ENCODE data around the gene FRRS1.
A peak's percentile ranks its signal among the peaks of the same experiment; 100 is the strongest.

Gene FRRS1

DNA sequence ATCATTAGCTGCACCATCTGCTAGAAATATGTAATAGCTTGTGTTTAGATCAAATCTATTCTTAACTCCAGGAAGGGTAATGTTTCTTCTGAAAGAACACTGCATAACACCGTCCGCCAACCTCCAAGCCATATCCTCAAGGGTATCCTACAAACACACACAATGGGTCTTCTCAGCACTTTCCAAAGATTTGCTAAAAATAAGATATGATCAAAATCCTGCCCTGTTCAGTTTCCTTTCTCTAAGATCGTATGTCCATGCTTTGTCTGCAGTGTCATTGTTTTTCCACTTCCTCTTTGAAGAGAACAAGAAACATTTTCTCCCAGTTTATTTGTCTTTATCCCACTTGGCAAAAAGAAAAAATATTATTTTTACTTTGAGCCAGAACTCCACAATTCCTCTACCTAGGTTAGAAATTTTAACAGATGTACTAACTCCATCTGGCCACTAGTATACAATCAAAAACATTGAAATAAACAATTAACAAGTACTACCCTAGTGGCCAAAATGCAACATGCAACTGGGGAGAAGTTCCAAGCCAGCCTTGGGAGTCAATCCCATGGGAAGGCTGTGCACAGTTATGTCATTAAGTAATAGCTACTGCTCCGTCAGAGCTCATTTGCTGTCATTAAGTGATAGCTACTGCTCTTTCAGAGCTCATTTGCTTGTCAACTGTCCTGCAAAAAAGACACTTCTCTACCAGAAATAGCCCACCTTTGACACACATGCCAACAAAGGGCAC lies 37.8 kb downstream of the FRRS1 start:
- DNase-seq = no peak

DNA sequence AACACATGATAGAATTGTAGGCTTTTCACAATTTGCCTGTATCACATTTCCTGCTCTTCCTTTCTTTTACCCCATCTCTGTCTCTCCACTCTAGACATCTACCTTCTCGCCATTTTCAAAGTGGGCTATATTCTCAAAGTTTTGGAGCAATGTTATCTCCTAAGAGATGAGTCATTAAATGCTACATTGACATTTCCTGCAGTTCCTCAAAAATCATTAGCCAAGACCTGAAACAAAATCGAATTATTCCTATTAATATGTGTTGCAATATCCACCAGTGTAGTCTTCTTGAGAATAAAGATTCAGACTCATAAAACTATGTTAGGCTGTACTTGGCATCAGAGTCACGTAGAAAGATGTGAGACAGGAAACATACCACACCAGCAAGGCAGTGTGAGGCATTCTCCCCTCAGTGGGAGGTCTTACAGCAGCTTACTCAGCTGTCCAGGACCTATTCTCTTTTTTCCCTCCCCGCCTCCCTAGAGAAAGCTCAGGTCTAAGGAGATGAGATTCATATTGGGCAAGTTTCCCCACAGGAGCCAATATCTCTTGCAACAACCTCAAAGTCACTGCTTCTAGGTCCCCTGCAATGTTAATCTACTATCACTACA lies 38.8 kb downstream of the FRRS1 start:
- DNase-seq = no peak

DNA sequence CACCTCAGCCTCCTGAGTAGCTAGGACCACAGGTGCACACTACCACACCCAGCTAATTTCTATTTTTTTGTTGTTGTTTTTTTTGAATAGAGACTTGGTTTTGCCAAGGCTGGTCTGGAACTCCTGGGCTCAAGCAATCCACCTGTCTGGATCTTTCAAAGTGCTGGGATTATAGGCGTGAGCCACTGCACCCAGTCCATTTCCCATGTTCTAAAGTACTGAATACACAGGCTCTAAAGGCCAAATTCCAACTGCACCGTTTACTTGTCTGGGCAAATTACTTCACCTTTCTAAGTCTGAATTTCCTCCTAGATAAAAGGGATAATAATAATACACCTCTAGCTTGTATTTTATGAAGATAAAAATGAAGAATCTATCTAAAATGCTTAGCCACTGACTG lies 39.6 kb downstream of the FRRS1 start:
- no peak for DNase-seq

GRCh38 chr1:99726407-99726806 lies 40.0 kb downstream of the FRRS1 start:
- DNase-seq = no peak

DNA sequence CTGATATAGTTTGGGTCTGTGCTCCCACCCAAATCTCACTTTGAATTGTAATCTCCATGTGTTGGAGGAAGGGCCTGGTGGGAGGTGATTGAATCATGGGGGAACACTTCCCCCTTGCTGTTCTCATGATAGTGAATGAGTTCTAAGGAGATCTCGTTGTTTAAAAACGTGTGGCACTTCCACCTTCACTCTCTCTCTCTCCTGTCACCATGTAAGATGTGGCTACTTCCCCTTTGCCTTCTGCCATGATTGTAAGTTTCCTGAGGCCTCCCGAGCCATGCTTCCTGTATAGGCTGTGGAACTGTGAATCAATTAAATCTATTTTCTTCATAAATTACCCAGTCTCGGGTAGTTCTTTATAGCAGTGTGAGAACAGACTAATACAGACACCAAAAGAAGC lies 40.4 kb downstream of the FRRS1 start:
- DNase-seq = no peak

DNA sequence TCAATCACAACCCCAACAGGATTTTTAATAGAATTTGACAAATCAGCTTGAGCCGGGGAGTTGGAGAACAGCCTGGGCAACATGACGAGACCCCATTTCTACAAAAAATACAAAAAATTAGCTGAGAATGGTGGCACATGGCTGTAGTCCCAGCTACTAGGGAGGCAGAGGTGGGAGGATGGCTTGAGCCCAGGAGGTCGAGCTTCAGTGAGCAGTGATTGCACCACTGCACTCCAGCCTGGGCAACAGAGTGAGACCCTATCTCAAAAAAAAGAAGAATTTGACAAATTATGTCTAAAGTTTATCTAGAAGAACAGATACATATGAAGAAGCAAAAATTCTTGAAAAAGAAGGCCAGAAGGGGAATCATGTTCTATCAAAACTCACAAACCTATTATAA lies 43.2 kb downstream of the FRRS1 start:
- no peak for DNase-seq

- no peak for DNase-seq
Measured at GRCh38 chr1:99717005-99717404, 49.4 kb downstream of the FRRS1 start.

- no peak for DNase-seq
Measured at GRCh38 chr1:99713006-99713405, 53.4 kb downstream of the FRRS1 start.

GRCh38 chr1:99710994-99711393 lies 55.4 kb downstream of the FRRS1 start:
- no peak for DNase-seq

- peak; percentile 43 for DNase-seq
Measured at GRCh38 chr1:99707535-99708142, 58.8 kb downstream of the FRRS1 start.

DNA sequence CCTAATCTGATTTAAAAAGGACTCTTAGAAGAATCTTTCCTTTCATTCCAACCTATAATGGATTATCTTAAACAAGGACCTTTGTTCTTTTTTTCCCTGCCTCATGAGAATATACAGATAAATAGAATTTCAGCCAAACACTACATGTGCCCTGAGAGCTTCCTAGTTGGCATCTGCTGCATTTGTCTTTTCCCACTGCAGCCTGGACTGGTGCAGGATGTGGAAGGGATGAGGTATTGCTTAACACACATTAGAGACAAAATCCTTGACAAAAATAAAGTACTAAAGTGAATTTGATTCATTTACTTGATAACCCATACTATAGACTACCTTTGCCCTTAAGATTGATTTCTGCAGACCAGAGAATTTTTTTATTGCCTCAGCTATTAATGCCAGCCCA lies 61.0 kb downstream of the FRRS1 start:
- no peak for DNase-seq

- no peak for DNase-seq
Measured at GRCh38 chr1:99704356-99704816, 62.0 kb downstream of the FRRS1 start.

DNA sequence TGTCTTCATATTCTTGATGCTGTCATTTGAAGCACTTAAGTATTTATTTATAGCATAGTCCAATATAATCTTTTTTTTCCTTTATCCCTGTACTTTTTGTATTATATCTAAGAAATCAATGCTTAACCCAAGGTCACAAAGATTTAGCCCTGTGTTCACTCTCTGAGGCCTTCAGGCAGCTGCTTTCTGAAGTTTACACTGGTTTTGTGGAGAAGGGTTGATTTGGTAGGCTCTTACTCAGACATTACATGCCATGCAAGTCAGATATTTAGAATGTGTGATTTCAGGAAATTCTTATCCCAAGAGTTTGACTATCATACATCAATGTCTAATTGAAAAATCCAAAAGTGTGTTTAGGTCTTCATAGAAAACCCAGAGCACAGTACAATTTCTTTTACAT lies 64.2 kb downstream of the FRRS1 start:
- no peak for DNase-seq

GRCh38 chr1:99700020-99700419 lies 66.4 kb downstream of the FRRS1 start:
- DNase-seq = no peak

DNA sequence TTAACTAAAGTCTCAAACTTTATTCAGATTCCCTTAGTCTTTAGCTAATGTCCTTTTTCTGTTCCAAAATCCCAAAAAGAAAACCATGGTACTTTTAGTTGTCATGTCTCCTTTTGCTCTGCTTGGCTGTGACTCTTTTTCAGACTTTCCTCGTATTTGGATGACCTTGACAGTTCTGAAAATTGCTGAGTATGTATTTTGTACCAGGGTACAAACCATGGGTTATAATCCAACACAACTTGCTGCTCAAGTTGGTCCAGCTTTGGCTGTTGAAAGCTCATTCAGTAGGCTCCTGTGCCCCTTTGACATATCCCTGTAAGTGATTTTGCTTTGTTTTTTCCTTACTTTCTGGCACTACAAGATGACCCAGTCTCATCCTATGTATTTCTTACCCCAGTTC lies 68.9 kb downstream of the FRRS1 start:
- DNase-seq = no peak

GRCh38 chr1:99696616-99697015 lies 69.8 kb downstream of the FRRS1 start:
- DNase-seq = no peak

DNA sequence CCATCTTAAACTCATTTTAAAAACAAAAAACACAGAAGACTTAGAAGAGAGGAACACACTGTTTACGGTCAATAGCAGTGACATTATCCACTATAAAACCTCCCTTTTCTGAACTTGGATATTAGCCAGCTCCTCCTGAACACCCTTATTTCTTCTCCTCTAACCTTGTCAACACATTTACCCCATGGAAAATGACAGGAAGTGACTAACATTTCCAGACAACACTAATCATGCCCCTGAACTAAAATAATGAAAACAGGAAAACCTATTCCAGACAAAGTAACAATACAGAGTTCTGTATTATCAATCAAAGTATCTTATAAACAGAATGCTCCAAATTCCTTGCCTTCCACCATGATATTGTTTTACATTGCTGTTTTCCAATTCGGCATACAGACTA lies 75.3 kb downstream of the FRRS1 start:
- DNase-seq = no peak

- DNase-seq = peak; percentile 36
Measured at GRCh38 chr1:99685516-99686180, 80.8 kb downstream of the FRRS1 start.

DNA sequence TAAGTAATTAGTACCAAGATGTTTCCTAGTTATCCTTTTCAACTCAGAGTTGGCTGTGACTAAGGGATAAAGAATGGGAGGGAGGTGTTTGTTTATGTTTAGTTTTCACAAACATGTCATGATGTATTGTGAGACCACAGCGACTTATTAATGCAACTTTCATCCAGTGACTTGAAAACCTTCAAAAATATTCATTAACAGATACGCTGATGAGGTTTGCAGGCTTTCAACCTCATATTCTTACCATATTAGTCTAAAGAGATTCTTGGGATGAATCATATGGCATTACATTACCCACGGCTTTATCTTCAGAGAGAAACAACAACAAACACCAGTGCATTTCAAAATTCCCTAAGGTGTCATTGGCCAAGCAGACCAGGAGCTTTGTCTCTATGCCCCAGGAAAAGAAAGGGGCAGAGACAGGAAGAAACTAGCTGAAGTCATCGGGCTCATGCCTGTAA lies 84.1 kb downstream of the FRRS1 start:
- DNase-seq = no peak

DNA sequence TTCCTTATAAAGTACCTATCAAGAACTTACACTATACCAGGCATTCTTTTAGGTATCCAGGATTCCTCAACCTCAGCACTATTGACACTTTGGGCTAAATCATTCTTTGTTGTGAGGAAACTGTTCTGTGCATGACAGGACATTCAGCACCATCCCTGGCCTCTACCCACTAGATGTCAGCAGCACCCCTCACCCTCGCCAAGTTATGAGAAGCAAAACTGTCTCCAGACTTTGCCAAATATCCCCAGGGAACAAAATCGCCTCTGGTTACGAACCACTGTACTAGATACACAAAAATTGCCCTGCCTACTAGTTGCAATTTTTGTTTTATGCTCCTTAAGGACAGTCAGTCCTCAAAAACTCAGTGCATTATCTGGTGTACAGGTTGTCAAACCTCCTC lies 84.9 kb downstream of the FRRS1 start:
- no peak for DNase-seq

DNA sequence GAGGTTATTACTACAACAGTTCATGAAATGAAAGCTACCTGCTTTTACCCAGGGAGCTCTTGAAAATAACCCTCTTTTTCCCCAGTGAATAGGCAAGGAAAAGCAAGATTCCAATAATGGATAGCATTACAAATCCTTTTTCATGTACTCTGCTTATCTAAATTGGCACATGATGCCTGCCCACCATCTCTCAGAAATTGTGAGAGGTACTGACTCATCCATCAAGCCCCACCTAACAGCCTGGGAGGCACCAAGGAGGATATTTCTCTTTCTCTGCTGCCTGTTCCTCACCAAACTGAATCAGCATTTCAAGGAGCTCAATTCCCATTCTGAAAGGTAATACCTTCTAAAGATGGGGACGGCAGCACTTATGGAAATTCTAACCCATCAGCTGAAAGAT lies 86.2 kb downstream of the FRRS1 start:
- no peak for DNase-seq

- DNase-seq = no peak
Measured at GRCh38 chr1:99677416-99677815, 89.0 kb downstream of the FRRS1 start.

- no peak for DNase-seq
Measured at GRCh38 chr1:99676876-99677275, 89.6 kb downstream of the FRRS1 start.

- DNase-seq = no peak
Measured at GRCh38 chr1:99675994-99676393, 90.4 kb downstream of the FRRS1 start.

Data from NCI-H1436 (cell line).